Endothelial cell of umbilical vein (primary cell): Measurements from ENCODE around the gene ERFL. TPM values are rescaled to one million over a fixed set of nuclear protein-coding genes. Genes with fewer than 3 reads are reported as not detected.

ENCODE experiments used
- BruUV-seq: library from RNA; stranded (reverse); fragments of 400-500 nt; replicated peaks from 2 replicates; lab custom pipeline; 2021; lab: Mats Ljungman, UMichigan
- CTCF ChIA-PET: fragments of 300-600, 350-600 bp; sonication (Branson Sonifier 250); formaldehyde crosslinking; loops from one replicate; lab custom pipeline; 2021; ENCODE audit warnings: antibody characterized with exemption, inconsistent platforms; lab: Charles Lee
- POLR2A ChIA-PET: fragments of 300-600, 350-600 bp; sonication (Branson Sonifier 250); formaldehyde crosslinking; loops from one replicate; lab custom pipeline; 2021; ENCODE audit warnings: antibody characterized with exemption, inconsistent platforms; lab: Charles Lee
- DNase-seq: peaks from one replicate; pipeline ENCODE4 v3.0.0-alpha.2; 2011; ENCODE audit warnings: low read depth, low spot score
- FAIRE-seq: peaks from 2 replicates; lab custom pipeline; 2011; peaks lifted over from hg19 to GRCh38; lab: Jason Lieb, UNC
- H2AFZ ChIP-seq: 2 replicates; pipeline ENCODE4 v1.6.0; 2012; ENCODE audit warnings: low read depth, low read length, control low read depth, inconsistent platforms
- H3K27ac ChIP-seq: 2 replicates; pipeline ENCODE4 v1.5.1; 2011; ENCODE audit warnings: low read depth, mild to moderate bottlenecking, control low read depth, low read length, moderate library complexity; ENCODE audit not compliant: insufficient read depth
- H3K27me3 ChIP-seq, 2 experiments: 2 replicates each; pipeline versions ENCODE4 v1.6.0 to v1.6.1; 2011; ENCODE audit warnings: low read length in 2 of 2, mixed read lengths in 1 of 2; ENCODE audit not compliant: control insufficient read depth in 2 of 2, insufficient read depth in 2 of 2
- H3K36me3 ChIP-seq, 2 experiments: 2 replicates in 1 of 2; 3 replicates in 1 of 2; pipeline ENCODE4 v1.5.1; 2011; ENCODE audit warnings: low read length in 2 of 2, mild to moderate bottlenecking in 1 of 2, moderate library complexity in 1 of 2; ENCODE audit not compliant: control insufficient read depth in 2 of 2, insufficient read depth in 2 of 2; ENCODE audit errors: extremely low read depth in 1 of 2
- H3K4me1 ChIP-seq: 3 replicates; pipeline ENCODE4 v1.5.1; 2011; ENCODE audit warnings: mild to moderate bottlenecking, low read length; ENCODE audit not compliant: control insufficient read depth, insufficient read depth; ENCODE audit errors: extremely low read depth
- H3K4me2 ChIP-seq: 2 replicates; pipeline ENCODE4 v1.6.1; 2011; ENCODE audit warnings: low read length, control low read depth, mixed read lengths; ENCODE audit not compliant: insufficient read depth
- H3K4me3 ChIP-seq, 3 experiments: fragments of 200-600 bp in 1 of 3; sonication (generic), shearing (Covaris generic) in 1 of 3; replicated peaks in 1 of 3; 2 replicates each; pipeline ENCODE4 v1.5.1; 2011 to 2016; ENCODE audit warnings: control low read depth in 3 of 3, low read length in 3 of 3, mild to moderate bottlenecking in 2 of 3, inconsistent platforms in 1 of 3, low read depth in 1 of 3, moderate library complexity in 1 of 3; ENCODE audit not compliant: insufficient read depth in 1 of 3
- H3K79me2 ChIP-seq: 2 replicates; pipeline ENCODE4 v1.6.0; 2012; ENCODE audit warnings: low read length, inconsistent platforms; ENCODE audit not compliant: control insufficient read depth, insufficient read depth
- H3K9ac ChIP-seq: replicated peaks from 2 replicates; pipeline ENCODE3; 2011; ENCODE audit warnings: low read length, control low read depth; ENCODE audit not compliant: insufficient read depth; ENCODE audit errors: extremely low read depth
- H3K9me1 ChIP-seq: replicated peaks from 3 replicates; pipeline ENCODE4 v1.6.0; 2011; ENCODE audit warnings: mild to moderate bottlenecking, low read length; ENCODE audit not compliant: control insufficient read depth, insufficient read depth; ENCODE audit errors: extremely low read depth
- H3K9me3 ChIP-seq: replicated peaks from 2 replicates; pipeline ENCODE4 v1.5.1; 2012; ENCODE audit warnings: low read length, inconsistent platforms; ENCODE audit not compliant: control insufficient read depth, insufficient read depth
- H4K20me1 ChIP-seq: replicated peaks from 2 replicates; pipeline ENCODE3; 2011; ENCODE audit warnings: mild to moderate bottlenecking, low read length; ENCODE audit not compliant: control insufficient read depth, insufficient read depth; ENCODE audit errors: extremely low read depth
- JUN ChIP-seq: IDR thresholded peaks from 2 replicates; pipeline ENCODE4 v1.6.1; 2011; ENCODE audit warnings: borderline replicate concordance, low read depth; ENCODE audit not compliant: insufficient read length, insufficient read depth
- POLR2AphosphoS5 ChIP-seq: IDR thresholded peaks from 2 replicates; pipeline ENCODE4 v1.6.1; 2012; ENCODE audit warnings: low read depth, mild to moderate bottlenecking, control low read depth, low read length, moderate library complexity; ENCODE audit not compliant: insufficient read depth
- dilution Hi-C: fragments of 300-500 bp; cut with MboI; formaldehyde crosslinking; loops from one replicate; pipeline ENCODE4 v1.15.0; 2019; ENCODE audit warnings: low sequenced_read_pairs; ENCODE audit not compliant: extremely low pct_ligation_motif_present
- intact Hi-C: fragments of 100-400 bp; cut with micrococcal nuclease; formaldehyde crosslinking; loops from one replicate; pipeline ENCODE4 v1.10.0; 2022
- polyA plus RNA-seq, 4 experiments: library from polyadenylated mRNA; depleted of rRNA in 3 of 4; stranded (reverse) in 3 of 4; unstranded in 1 of 4; fragments of >200 nt; gene quantifications; 2 replicates each; pipeline versions ENCODE4 v1.2.1 to v1.2.3, GENCODE V29; 2011 to 2012; ENCODE audit warnings: missing spikeins in 1 of 4
- total RNA-seq: library from RNA; stranded (reverse); gene quantifications from 2 replicates; pipeline ENCODE4 v1.2.3, GENCODE V29; 2021

Gene ERFL
- total and polyA plus RNA-seq, 2 donors (not counting 3 experiments of a cell fraction or from before 2014, with no cell fraction given), result not detected

DNA sequence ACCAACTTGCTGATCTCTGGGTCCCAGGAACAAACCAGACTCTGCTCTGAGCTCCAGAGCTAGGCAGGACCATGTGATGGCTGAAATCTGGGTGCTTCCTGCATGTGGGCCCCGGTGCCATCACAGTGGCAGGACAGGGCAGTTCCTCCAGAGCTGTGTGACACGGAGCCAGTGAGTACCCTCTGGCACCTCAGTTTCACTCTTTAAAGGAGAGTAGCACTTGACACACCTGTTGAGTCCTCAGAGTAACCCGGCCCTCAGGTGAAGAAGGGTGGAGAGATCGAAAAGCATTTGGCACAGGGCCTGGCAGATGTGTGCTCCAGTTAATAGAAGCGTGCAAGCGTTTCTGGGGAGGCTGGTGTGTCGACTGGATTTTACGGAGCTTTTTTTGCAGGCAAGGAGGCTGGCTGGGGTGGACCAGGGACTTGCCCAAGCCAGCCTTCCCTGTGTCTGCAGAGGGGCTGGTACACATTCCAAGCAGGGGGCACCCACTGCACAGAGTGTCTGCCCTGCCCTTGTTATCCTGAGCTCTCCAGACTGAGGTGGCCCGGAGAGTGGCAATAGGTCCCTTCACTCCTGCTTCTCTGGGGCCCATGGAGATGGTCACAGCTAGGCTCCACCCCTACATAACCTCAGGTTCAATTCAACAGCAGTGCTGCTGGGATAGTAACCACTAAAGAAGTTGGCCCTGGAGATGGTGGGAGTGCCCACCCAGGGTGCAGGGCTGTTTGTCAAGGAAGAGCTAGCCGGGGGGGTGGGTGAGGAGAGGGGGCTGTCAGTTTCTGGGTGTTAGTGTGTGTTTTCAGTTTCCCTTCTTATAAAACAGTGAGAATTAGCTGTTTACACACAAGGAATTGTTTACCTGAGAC, 59.9 kb downstream of the ERFL start:
- Histone ChIP-seq H3K9me1 (no peaks in the 10 kb centered on the region), H3K27me3 (no peaks in the 10 kb centered on the region), H3K4me1 (peaks cover 11% of the 10 kb centered on the region), H3K4me2 (no peak overlapping the region), H3K4me3 (no peak overlapping the region), H3K79me2 (peaks cover 51% of the 10 kb centered on the region), H3K36me3 (peaks cover 39 to 64% of the 10 kb centered on the region in 2 experiments), H2AFZ (no peak overlapping the region), H3K9me3 (no peaks in the 10 kb centered on the region), H3K27ac (no peak overlapping the region), H3K9ac (no peak overlapping the region), H4K20me1 (no peaks in the 10 kb centered on the region)
- DNase-seq (no peak), FAIRE-seq (no peak)
- TF ChIP-seq POLR2AphosphoS5, result peak; percentile 14
- TF ChIP-seq JUN, result no peak
- no TSS peak for BruUV-seq
- CTCF ChIA-PET, result no interaction called here
- intact Hi-C loops (no loop called here), dilution Hi-C loops (no loop called here)
- POLR2A ChIA-PET, result interaction anchor here (1.1 to 1.9 kb wide), 2 partner anchors 8 to 82 kb away, joined by 3 to 7 read pairs; partner anchors contain the start of gene RPS19

DNA sequence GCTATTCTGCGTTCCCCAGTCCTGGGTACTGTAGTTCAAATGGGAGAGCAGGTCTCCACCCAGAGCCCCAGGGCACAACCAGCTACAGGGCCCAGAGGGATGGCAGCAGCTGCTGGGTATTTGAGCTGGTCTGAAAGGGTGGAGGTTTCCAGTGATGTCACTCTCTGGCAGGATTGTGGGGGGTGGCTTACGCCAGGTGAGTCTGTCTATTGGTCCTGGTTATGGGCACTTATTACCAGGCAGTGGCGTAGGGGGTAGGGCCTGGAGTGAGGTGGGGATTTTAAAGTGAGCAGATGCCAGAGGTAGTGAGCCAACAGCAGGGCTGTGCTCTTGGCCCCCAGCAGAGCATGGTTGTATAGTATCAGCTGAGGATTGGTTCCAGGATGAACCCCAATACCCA, 62.0 kb downstream of the ERFL start:
- TF ChIP-seq POLR2AphosphoS5 (peak; percentile 51), JUN (no peak)
- FAIRE-seq (no peak), DNase-seq (no peak)
- H3K9me1 ChIP-seq, result no peaks in the 10 kb centered on the region
- H3K4me3 ChIP-seq, result no peak overlapping the region
- H2AFZ ChIP-seq, result no peak overlapping the region
- no peaks in the 10 kb centered on the region for H3K27me3 ChIP-seq
- dilution Hi-C loops, result no loop called here
- H3K4me1 ChIP-seq, result peaks cover 32% of the 10 kb centered on the region
- POLR2A ChIA-PET, result no interaction called here
- H3K9ac ChIP-seq, result no peak overlapping the region
- CTCF ChIA-PET, result no interaction called here
- no TSS peak for BruUV-seq
- H4K20me1 ChIP-seq, result no peaks in the 10 kb centered on the region
- no peaks in the 10 kb centered on the region for H3K9me3 ChIP-seq
- no peak overlapping the region for H3K4me2 ChIP-seq
- H3K27ac ChIP-seq, result no peak overlapping the region
- intact Hi-C loops, result no loop called here
- peaks cover 52 to 77% of the 10 kb centered on the region in 2 experiments for H3K36me3 ChIP-seq
- peaks cover 72% of the 10 kb centered on the region for H3K79me2 ChIP-seq
